Tibial artery (tissue), 4 donors: Measurements from ENCODE around the gene KCNN1.

Experiments
- DNase-seq, 2 donors: peaks; one replicate each; pipeline ENCODE4 v3.0.0-alpha.2; 2019
- H3K27ac ChIP-seq, 2 donors: fragments of 200-600 bp; sonication (generic) in 1 of 2; 1 replicate in 1 of 2; 2 replicates in 1 of 2; pipeline ENCODE4 v1.5.1; 2018 to 2019; ENCODE audit warnings: mild to moderate bottlenecking in 1 of 2
- H3K27me3 ChIP-seq, 2 donors: fragments of 200-600 bp; sonication (generic) in 1 of 2; one replicate each; pipeline versions ENCODE4 v1.5.1 to v1.6.0; 2016 to 2019
- H3K36me3 ChIP-seq, 3 donors: fragments of 200-600 bp; sonication (generic) in 2 of 3; one replicate each; pipeline ENCODE4 v1.5.1; 2016 to 2019; ENCODE audit warnings: mild to moderate bottlenecking in 2 of 3
- H3K4me1 ChIP-seq, 4 donors: fragments of 200-600 bp; sonication (generic) in 2 of 4; 1 replicate in 3 of 4; 2 replicates in 1 of 4; pipeline ENCODE4 v1.5.1; 2016 to 2019
- H3K4me3 ChIP-seq, 2 donors: fragments of 200-600 bp; sonication (generic) in 1 of 2; 1 replicate in 1 of 2; 2 replicates in 1 of 2; pipeline ENCODE4 v1.5.1; 2018 to 2019; ENCODE audit warnings: mild to moderate bottlenecking in 2 of 2
- H3K9me3 ChIP-seq, 3 donors: fragments of 200-600 bp; sonication (generic) in 1 of 3; one replicate each; pipeline ENCODE4 v1.5.1; 2016 to 2019
- intact Hi-C: fragments of 100-400 bp; cut with DNase I; formaldehyde crosslinking; loops from one replicate; pipeline ENCODE4 v1.15.0; 2023; ENCODE audit warnings: low total_unique reads
- TF ChIP-seq, protein P1 (sequence below), 2 experiments: fragments of 200-600 bp in 1 of 2; fragments of 450-650 bp in 1 of 2; IDR thresholded peaks; one replicate each; pipeline ENCODE4 v1.5.1; 2017 to 2019; ENCODE audit warnings: antibody characterized with exemption in 2 of 2, mild to moderate bottlenecking in 1 of 2, moderate library complexity in 1 of 2

KCNN1 gene

DNA sequence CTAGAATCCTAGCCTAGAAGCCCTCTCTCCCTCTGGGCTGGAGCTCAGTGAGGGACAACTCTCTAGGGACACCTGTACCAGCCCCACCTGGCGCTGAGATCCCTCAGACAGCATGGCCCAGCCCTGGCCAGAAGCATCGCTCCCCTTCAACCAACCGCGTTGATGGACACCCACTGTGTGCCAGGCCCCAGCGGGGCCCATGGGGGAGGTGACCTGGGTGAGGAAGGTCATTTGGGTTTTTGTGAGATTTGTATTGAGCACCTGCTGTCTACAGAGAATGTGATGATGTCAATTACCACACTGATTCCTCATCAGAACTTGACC lies 31.9 kb downstream of the KCNN1 start:
- Histone ChIP-seq H3K27me3 (peaks cover 0 to 9% of the 10 kb centered on the region in 2 donors), H3K4me3 (no peak overlapping the region), H3K4me1 (peaks cover 0 to 35% (median 16%) of the 10 kb centered on the region in 4 donors), H3K27ac (peak overlapping the region in 1 of 2 donors; percentile 27), H3K36me3 (peaks cover 0 to 7% (median 6%) of the 10 kb centered on the region in 3 donors), H3K9me3 (no peaks in the 10 kb centered on the region)
- peak in 1 of 2 donors; percentile 64 for DNase-seq
- TF ChIP-seq, protein P1, sequence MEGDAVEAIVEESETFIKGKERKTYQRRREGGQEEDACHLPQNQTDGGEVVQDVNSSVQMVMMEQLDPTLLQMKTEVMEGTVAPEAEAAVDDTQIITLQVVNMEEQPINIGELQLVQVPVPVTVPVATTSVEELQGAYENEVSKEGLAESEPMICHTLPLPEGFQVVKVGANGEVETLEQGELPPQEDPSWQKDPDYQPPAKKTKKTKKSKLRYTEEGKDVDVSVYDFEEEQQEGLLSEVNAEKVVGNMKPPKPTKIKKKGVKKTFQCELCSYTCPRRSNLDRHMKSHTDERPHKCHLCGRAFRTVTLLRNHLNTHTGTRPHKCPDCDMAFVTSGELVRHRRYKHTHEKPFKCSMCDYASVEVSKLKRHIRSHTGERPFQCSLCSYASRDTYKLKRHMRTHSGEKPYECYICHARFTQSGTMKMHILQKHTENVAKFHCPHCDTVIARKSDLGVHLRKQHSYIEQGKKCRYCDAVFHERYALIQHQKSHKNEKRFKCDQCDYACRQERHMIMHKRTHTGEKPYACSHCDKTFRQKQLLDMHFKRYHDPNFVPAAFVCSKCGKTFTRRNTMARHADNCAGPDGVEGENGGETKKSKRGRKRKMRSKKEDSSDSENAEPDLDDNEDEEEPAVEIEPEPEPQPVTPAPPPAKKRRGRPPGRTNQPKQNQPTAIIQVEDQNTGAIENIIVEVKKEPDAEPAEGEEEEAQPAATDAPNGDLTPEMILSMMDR (IDR thresholded peaks at IDR 0.05) = no peak
- intact Hi-C loops = loop anchor here (5.0 kb wide), 1 partner anchor 136 kb away; no protein-coding TSS in a partner anchor

DNA sequence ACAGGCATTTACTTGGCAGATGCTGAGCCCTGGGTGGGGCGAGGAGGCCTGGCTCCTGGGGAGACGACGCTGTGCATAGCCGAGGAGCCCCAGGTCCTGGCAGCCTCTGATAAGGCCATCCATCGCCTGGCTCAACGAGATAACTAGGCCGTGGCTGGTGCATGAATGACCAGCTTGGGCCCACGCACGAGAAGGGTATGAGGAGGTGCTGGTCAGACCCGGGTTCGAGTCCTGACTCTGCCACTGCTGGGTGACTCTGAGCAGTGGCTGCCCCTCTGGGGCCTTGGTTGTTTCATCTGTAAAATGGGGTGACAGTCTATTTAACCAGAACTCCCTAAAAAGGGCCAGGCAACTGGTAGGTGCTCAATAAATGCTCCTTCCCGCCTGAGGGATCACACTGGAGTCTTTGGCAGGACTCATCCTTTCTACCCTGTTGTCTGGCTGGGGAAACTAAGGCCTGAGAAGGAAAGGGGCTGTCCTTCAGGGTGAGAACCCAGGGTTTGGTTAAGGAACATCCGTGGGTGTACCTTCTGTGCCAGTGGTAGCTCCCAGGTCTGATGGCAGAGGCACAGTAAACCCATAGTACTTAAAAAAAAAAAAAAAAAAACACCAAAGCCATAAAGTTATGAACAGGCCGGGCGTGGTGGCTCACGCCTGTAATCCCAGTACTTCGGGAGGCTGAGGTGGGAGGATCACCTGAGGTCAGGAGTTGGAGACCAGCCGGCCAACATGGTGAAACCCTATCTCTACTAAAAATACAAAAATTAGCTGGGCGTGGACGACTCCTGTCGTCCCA lies 33.0 kb downstream of the KCNN1 start:
- H3K27me3 ChIP-seq = peaks cover 0 to 4% of the 10 kb centered on the region in 2 donors
- peak in 1 of 2 donors; percentile 70 for DNase-seq
- intact Hi-C loops = loop anchor here (5.0 kb wide), 1 partner anchor 138 kb away; no protein-coding TSS in a partner anchor
- no peaks in the 10 kb centered on the region for H3K9me3 ChIP-seq
- H3K36me3 ChIP-seq = peaks cover 0 to 17% (median 6%) of the 10 kb centered on the region in 3 donors
- peaks cover 0 to 35% (median 16%) of the 10 kb centered on the region in 4 donors for H3K4me1 ChIP-seq
- H3K27ac ChIP-seq = peak overlapping the region; percentile 89 to 92
- TF ChIP-seq, protein P1 (IDR thresholded peaks at IDR 0.05) = no peak
- H3K4me3 ChIP-seq = peak overlapping the region; percentile 83 to 88

DNA sequence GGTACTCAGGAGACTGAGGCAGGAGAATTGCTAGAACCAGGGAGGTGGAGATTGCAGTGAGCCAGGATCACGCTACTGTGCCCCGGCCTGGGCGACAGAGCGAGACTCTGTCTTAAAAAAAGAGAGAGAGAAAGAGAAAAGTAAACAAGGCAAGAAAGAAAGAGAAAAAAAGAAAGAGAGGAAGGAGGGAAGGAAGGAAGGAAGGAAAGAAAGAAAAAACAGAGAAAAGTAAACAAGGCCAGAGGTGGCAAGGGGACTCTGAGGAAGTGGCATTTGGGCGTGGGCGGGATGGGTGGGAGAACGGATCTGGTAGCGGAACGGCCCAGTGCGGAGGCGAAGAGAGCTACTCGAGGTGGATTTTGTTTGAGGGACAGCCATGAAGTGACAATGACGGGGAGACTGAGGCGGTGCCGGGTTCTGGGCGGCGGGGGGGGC lies 33.6 kb downstream of the KCNN1 start:
- Histone ChIP-seq H3K36me3 (peaks cover 0 to 17% (median 6%) of the 10 kb centered on the region in 3 donors), H3K27me3 (peaks cover 0 to under 1% of the 10 kb centered on the region in 2 donors), H3K27ac (peak overlapping the region; percentile 89 to 92), H3K4me3 (peak overlapping the region; percentile 83 to 88), H3K4me1 (peaks cover 0 to 35% (median 16%) of the 10 kb centered on the region in 4 donors), H3K9me3 (no peaks in the 10 kb centered on the region)
- no peak for DNase-seq
- TF ChIP-seq, protein P1 (IDR thresholded peaks at IDR 0.05) = no peak
- intact Hi-C loops = no loop called here

DNA sequence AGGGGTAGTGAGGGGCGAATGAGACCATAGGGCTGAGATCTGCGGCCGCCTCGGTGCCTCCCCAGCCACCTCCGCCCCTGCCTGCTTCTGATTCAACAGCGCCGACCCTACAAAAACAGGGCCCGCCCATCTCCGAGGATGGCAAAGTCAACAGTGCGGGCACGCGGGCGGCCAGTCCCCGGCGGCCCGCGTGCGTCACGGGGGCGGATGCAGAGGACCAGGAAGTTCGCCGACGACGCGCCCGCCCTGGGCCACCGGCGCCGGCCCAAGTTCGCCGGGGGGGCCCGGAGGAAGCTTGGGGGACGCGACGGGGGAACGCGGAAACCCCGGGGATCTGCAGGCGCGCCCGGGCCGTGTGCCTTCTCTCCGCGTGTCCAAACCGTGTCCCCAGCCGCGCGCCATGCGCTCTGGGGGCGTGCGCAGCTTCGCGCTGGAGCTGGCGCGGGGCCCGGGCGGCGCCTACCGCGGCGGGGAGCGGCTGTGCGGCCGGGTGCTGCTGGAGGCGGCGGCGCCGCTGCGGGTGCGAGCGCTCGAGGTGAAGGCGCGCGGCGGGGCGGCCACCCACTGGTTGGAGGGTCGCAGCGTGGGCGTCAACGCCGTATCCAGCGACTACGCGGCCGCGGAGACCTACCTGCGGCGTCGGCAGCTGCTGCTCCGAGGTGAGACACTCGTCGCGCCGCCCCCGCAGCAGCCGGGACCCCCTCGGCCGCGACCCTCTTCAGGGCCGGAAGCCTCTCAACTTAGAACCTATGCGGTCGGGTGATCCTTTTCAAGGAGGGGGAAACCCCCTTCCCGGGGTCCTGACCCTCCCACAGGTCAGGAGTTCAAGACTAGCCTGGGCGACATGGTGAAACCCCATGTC lies 34.2 kb downstream of the KCNN1 start:
- intact Hi-C loops = no loop called here
- peak overlapping the region; percentile 83 to 88 for H3K4me3 ChIP-seq
- H3K27me3 ChIP-seq = no peaks in the 10 kb centered on the region
- TF ChIP-seq, protein P1 (IDR thresholded peaks at IDR 0.05) = peak in 1 of 2 experiments; percentile 9
- peak; percentile 97 to 99 for DNase-seq
- H3K9me3 ChIP-seq = no peaks in the 10 kb centered on the region
- peaks cover 0 to 35% (median 16%) of the 10 kb centered on the region in 4 donors for H3K4me1 ChIP-seq
- peaks cover 0 to 17% (median 6%) of the 10 kb centered on the region in 3 donors for H3K36me3 ChIP-seq
- H3K27ac ChIP-seq = peak overlapping the region; percentile 89 to 92

DNA sequence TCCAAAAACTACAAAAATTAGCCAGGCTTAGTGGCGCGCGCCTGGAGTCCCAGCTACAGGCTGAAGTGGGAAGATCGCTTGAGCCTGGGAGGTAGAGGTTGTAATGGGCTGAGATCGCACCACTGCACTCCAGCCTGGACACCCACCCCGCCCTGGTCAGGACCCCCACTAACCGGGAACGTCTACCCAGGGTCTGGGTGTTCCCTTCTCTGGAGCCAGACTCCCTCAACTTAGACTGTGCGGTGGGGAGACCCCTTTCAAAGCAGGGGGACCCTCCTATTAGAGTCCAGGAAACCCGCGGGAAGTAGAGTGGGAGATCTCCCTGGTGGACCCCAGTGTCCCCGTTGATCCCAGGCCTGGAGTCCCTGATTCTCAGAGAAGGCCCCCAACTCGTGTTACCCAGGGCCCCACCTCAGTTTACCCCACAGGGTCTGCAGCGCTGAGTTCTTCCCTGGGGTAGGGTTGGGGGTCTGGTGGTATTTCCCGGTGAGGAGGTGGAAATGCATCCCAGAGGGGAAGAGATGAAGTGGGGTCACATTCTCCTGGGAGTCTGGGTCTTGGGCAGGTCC lies 35.0 kb downstream of the KCNN1 start:
- peak; percentile 38 to 62 for DNase-seq
- no peaks in the 10 kb centered on the region for H3K27me3 ChIP-seq
- intact Hi-C loops = no loop called here

More for the DNA sequence above, 35.0 kb downstream of the KCNN1 start:
- Histone ChIP-seq H3K36me3 (peaks cover 0 to 17% (median 6%) of the 10 kb centered on the region in 3 donors), H3K4me1 (peaks cover 0 to 38% (median 14%) of the 10 kb centered on the region in 4 donors), H3K27ac (peak overlapping the region; percentile 89 to 92), H3K9me3 (no peaks in the 10 kb centered on the region), H3K4me3 (peak overlapping the region; percentile 83 to 88)
- TF ChIP-seq, protein P1 (IDR thresholded peaks at IDR 0.05) = no peak
